ENCODE data around the gene RNF212.

DNA sequence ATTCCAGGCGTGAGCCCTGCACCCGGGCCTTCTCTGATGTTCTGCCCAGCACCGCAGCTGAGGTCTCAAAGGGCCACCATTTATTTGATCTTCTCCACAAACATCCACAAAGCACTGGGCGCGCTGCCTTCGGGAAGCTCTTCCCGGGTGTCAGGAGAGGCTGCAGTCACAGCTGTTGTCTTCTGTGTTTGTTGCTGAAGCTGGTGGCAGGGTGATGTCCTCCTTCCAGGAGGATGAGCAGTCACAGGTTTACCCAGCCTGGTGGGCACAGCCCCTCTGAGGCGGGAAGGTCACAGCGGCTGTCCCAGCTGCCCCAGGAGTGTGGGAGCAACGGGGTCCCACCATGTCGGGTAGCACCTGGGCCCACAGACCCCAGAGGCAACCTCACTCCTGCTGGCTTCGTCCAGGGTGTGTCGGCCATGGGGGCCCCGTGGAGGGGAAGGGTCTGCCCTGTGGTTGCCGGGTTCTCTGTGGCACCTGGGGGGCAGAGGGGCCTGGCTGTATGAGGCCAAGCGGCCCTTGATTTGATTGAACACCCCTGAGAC, 74.3 kb downstream of the RNF212 start:
- TF ChIP-seq, protein P1, sequence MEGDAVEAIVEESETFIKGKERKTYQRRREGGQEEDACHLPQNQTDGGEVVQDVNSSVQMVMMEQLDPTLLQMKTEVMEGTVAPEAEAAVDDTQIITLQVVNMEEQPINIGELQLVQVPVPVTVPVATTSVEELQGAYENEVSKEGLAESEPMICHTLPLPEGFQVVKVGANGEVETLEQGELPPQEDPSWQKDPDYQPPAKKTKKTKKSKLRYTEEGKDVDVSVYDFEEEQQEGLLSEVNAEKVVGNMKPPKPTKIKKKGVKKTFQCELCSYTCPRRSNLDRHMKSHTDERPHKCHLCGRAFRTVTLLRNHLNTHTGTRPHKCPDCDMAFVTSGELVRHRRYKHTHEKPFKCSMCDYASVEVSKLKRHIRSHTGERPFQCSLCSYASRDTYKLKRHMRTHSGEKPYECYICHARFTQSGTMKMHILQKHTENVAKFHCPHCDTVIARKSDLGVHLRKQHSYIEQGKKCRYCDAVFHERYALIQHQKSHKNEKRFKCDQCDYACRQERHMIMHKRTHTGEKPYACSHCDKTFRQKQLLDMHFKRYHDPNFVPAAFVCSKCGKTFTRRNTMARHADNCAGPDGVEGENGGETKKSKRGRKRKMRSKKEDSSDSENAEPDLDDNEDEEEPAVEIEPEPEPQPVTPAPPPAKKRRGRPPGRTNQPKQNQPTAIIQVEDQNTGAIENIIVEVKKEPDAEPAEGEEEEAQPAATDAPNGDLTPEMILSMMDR (IDR thresholded peaks at IDR 0.05) = no peak
- TF ChIP-seq POLR2A (IDR thresholded peaks at IDR 0.05) = no peak
